GM10248 (cell line): ENCODE measurements around the gene ZMYND10.

ENCODE experiments used
- CTCF ChIA-PET: fragments of 300-600 bp; sonication (Branson Sonifier 250); formaldehyde crosslinking; extraction: SDS; loops from one replicate; lab custom pipeline; 2021; ENCODE audit warnings: antibody characterized with exemption; lab: Yijun Ruan, JAX
- POLR2A ChIA-PET: fragments of 350-650 bp; sonication (Branson Sonifier 250); formaldehyde crosslinking; extraction: SDS; loops from one replicate; lab custom pipeline; 2020; ENCODE audit warnings: antibody characterized with exemption; lab: Yijun Ruan, JAX
- DNase-seq: peaks from one replicate; pipeline ENCODE4 v3.0.0; 2012; ENCODE audit errors: extremely low spot score
- TF ChIP-seq, protein P1 (sequence below): IDR thresholded peaks from 2 replicates; pipeline ENCODE4 v1.5.1; 2012; ENCODE audit warnings: mild to moderate bottlenecking, low read depth; ENCODE audit errors: extremely low read depth, missing control alignments, control extremely low read depth

The ZMYND10 gene

DNA sequence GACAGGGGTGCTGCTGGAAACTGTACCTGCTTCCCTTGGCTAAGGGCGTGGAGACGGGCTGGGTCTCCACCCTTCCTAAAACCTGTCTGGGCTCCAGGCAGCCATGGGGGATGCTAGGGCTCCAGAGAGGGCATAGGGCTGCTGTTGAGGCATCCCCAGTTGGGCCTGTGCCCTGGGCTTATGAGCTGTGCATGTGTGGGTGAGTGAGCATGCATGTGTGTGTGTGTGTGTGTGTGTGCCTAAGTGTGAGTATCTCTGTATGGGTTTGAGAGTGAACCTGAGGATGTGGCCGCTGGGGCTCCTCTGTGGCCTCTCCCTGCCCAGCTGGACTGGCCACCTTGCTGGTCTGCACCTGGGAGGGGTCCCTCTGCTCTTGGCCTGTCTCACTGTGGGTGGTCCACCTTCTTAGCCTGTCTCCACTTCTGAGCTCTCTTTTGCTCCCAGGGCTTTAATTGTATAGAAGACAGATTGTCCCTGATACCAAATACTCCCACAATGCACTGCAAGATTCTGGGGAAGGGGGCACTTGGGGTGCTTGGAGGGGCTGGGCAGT lies 25.7 kb upstream of the ZMYND10 start:
- DNase-seq = no peak
- TF ChIP-seq, protein P1, sequence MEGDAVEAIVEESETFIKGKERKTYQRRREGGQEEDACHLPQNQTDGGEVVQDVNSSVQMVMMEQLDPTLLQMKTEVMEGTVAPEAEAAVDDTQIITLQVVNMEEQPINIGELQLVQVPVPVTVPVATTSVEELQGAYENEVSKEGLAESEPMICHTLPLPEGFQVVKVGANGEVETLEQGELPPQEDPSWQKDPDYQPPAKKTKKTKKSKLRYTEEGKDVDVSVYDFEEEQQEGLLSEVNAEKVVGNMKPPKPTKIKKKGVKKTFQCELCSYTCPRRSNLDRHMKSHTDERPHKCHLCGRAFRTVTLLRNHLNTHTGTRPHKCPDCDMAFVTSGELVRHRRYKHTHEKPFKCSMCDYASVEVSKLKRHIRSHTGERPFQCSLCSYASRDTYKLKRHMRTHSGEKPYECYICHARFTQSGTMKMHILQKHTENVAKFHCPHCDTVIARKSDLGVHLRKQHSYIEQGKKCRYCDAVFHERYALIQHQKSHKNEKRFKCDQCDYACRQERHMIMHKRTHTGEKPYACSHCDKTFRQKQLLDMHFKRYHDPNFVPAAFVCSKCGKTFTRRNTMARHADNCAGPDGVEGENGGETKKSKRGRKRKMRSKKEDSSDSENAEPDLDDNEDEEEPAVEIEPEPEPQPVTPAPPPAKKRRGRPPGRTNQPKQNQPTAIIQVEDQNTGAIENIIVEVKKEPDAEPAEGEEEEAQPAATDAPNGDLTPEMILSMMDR = no peak
- CTCF ChIA-PET = no interaction called here
- POLR2A ChIA-PET = interaction anchor here (1.0 kb wide), 1 partner anchor 52 kb away, joined by 3 read pairs; no protein-coding TSS in a partner anchor

DNA sequence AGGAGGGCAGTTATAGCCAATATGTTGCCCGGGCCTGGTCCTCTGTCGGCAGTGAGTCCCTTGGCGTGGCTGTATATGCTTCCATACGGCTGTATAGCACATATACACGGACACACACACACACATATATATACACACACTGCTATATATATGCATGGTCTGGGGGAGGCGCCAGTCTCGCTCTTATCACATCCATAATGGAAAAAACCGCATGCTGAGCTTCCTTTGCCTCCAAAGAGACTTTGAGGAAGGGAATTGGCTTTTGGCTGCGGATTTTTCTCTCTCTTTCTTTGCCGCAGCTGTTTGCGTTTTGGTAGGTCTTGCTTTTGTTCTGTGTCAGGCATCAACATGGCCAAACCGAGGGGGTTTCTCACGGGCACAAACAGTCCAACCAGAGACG lies 25.1 kb upstream of the ZMYND10 start:
- TF ChIP-seq, protein P1 = peak; percentile 0
- CTCF ChIA-PET = interaction anchor here (0.7 kb wide), 1 partner anchor 172 kb away, joined by 5 read pairs; no protein-coding TSS in a partner anchor
- POLR2A ChIA-PET = interaction anchor here (1.0 kb wide), 1 partner anchor 53 kb away, joined by 3 read pairs; no protein-coding TSS in a partner anchor
- no peak for DNase-seq

DNA sequence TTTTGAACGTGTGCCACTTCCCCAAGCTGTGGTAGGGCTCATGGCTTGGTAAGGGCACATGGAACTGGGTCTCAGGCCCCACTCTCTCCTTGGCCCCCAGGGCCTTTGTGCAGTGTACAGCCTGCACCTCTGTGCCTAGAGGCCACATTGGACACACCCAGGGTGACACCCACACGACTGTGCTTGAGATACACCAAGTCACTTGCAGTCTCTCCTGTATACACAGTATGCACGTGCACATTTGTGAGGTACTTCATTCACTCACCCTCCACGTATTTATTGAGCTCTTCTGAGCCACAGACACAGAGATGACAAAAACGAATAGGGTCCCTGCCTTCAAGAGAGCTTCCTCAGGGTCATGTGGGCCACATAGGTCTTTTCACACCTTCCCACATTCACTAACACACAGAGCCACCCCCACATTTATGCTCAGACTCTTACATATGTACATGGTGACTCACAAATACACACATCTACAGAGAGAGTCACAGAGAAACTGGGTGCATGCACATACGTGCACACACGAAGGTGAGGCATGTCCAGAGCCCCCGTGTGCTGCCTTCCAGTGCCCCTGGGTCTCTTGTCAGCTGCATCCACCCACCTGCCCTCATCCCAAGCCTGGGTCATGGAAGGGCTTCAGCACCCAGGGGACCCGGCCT lies 23.6 kb upstream of the ZMYND10 start:
- TF ChIP-seq, protein P1 = no peak
- POLR2A ChIA-PET = no interaction called here
- DNase-seq = no peak
- CTCF ChIA-PET = interaction anchor here (0.6 kb wide), 1 partner anchor 9 kb away, joined by 3 read pairs; the partner anchor contains the start of gene TMEM115

DNA sequence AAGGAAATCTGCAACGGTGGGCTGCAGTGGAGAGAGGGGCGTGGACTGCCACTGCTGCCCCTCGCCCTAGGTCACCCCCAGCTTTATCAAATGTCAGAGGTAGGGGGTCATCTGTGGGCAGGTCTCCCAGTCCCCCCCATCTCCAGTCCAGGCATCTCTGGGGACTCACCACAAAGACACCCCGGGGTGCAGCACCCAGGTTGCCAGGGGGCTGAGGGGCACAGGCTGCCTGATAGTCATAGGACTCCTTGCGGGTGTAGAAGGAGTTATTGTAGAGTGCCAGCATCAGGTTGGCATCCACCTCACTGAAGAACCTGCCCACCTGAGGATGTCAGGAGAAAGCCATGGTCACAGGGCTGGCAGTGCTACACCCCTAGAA lies 20.3 kb upstream of the ZMYND10 start:
- DNase-seq = no peak
- ChIA-PET POLR2A (no interaction called here), CTCF (interaction anchor here (0.6 to 1.4 kb wide), 2 partner anchors 174 to 177 kb away, joined by 3 to 8 read pairs; no protein-coding TSS in a partner anchor)
- TF ChIP-seq, protein P1 = no peak

DNA sequence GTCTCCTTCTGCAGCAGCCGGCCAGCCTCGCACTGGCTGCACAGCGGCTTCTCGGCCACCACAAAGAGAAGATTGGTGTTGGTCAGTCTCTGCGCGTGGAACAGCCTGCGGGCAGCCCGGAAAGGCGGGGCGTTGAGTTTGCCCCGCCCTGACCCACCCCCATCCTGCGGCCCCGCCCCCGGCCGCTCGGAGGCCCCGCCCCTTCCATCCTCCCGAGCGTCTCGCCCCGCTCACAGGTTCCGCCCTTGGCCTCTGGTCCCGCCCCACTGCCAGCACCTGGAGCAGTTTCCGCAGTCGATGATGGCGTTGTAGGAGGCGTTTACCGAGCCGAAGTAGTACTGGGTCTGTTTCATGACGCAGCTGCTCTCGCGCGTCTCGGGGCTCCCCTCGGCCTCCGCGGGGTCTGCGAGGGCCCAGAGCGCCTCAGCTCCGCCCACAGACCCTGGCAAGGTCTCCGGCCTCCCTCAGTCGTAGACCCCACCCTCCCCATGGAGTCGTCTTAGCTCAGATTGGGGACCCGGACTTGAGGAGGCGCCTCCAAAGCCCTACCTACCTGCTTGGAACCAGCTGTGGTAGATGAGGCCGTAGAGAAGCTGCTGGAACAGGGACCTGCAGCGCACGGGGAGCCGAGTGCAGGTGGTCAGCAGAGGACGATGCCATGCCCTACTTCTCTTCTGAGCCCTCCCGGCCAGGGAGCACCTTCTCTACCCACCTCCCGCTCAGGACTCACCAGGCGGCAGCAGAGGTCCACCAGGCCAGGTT lies 19.7 kb upstream of the ZMYND10 start:
- TF ChIP-seq, protein P1 = peak; percentile 5
- ChIA-PET CTCF (interaction anchor here (0.6 to 1.4 kb wide), 2 partner anchors 173 to 177 kb away, joined by 3 to 8 read pairs; no protein-coding TSS in a partner anchor), POLR2A (no interaction called here)
- peak; percentile 96 for DNase-seq

DNA sequence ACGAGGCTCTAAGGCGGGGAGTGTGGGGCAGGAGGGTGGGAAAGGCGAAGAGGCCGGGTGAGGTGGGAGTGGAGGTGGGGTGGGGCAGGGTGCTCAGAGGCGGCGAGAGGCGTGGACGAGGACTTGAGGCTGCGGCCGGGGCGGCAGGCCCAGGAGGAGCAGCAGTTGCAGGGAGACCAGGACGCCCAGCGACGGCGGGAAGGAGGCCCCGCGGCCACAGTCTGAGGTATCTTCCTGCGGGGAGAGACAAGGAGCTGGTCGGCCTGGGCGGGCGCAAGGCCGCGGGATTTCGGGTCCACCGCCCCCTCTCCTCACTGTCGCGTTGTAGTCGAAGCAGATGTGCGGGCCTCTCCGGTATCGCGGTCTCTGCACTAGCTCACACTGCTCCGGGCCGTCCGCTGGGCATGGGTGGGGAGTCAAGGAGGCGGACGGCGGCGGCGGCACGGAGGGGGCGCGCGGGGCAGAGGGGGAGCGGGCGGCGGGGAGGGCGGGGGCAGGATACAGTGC lies 19.1 kb upstream of the ZMYND10 start:
- ChIA-PET POLR2A (no interaction called here), CTCF (interaction anchor here (1.4 to 1.9 kb wide), 2 partner anchors 16 to 178 kb away, joined by 8 to 10 read pairs; partner anchors contain the start of genes CYB561D2 and NPRL2)
- DNase-seq = no peak
- TF ChIP-seq, protein P1 = no peak
